ENCODE results near the gene CYP4F22.
"Not testable (repeated sequence)": the region's sequence is repeated elsewhere in the genome, so short reads cannot be mapped to it uniquely, and the experiment has no call there.

Gene CYP4F22

DNA sequence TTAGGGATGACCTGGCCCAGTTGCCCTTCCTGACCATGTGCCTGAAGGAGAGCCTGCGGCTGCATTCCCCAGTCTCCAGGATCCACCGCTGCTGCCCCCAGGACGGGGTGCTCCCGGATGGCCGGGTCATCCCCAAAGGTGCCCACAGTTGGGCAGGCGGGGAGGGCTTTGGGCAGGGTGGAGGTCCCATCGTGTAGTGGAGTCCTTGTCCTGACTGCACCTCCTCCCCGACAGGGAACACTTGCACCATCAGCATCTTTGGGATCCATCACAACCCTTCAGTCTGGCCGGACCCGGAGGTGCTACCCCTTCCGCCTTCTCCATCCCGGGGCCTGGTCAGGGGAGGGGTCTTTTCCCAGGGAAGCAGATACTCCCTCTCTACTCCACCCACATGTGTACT, 75.0 kb downstream of the CYP4F22 start:
- no peak for DNase-seq

DNA sequence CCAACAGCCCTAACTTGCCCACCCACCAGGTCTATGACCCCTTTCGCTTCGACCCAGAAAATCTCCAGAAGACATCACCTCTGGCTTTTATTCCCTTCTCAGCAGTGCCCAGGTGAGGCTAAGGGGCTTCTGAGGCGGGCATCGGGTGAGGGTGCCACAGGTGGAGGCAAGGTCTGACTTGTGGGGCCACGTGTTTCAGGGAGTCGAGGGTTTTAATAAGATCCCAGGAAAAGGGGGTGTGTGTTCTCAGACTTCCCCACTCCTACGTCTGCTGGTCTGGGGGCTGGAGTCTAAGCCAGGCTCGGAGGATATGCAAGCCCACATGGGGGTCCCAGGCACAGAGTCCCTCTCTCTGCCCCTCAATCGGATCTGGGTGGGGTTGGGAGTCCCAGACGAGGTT, 75.8 kb downstream of the CYP4F22 start:
- no peak for DNase-seq

DNA sequence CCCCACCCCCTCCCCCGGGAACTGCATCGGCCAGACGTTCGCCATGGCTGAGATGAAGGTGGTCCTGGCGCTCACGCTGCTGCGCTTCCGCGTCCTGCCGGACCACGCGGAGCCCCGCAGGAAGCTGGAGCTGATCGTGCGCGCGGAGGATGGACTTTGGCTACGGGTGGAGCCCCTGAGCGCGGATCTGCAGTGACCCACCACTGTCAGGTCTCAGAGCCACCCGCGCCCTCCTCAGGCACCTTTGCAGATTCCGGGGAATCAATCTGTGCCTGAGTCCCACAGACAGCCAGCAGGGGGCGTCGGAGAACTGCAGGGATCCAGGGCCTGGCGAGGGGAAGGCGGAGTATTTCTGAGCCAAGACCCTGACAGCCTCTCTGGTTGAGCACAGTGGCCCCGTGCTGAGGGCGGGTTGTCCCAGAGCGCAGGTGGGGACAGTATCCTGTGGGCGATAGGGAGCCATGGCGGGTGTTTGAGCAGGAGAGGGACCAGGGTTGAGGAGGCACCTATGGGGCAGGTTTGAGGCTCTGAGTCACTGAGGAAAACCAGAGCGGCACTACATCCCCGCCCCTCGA, 76.3 kb downstream of the CYP4F22 start:
- DNase-seq = peak; percentile 25

DNA sequence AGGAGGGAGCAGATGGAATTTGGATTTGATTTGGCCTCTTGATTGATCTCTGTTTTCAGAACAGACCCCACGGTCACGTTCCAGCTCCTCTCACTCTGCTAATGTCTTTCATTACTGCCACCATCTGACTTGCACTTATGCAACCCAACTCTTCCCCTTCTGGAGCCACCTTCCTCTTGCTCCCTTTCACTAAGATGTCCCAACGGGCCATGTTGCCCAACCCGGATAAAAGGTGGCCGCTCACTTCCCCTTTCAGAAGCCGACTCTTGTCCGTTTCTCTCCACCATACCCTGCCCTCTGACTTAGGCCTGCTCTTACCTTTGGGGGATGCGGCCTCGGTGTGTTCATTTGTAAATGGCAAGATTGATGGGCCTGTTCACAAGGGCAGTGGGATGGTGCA, 79.3 kb downstream of the CYP4F22 start:
- DNase-seq = no peak

DNA sequence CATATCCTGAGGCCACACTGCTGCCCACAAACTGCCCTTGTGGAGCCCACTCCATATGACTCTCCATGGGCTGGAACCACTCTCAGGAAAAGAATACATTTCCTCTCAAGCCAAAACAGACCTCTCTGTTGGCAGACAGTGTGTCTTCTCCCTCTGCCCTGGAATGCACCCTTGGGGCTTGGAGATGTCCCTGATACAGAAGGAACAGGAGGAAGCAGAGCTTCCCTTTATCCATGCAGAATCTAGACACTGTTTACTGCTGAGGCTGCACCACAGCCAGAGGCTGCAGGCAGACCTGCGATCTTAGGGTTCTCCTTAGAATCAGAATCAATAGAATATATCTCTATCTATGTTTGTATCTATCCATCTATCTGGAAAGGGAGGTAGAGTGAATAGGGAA, 79.9 kb downstream of the CYP4F22 start:
- DNase-seq = no peak

DNA sequence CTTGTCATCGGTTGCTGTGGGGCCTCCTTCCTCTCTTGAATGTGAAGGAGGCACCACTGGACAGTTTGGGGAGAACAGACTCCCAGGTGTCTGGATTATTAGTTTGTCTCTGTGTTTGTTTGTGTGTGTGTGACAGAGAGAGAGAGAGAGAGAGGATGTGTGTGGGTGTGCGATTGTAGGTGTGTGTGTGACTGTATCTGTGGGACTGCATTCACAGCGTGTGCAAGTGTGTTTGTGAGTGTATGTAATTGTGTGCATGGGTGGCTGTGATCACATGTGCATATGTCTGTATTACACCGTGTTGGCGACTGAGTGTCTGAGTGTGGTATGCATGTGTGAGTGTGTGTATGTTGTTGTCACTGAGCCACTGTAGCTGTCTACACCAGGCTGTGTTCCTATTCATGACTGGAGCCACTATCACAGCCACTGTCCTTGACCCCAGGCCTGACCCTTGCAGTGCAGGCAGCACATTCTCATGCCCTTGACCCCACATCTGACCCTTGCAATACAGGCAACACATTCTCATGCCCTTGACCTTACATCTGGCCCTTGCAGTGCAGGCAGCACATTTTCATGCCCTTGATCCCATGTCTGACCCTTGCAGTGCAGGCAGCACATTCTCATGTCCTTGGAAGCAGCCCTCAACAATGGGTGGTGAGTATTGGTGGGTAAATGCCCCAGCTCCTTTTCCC, 81.6 kb downstream of the CYP4F22 start:
- no peak for DNase-seq

DNA sequence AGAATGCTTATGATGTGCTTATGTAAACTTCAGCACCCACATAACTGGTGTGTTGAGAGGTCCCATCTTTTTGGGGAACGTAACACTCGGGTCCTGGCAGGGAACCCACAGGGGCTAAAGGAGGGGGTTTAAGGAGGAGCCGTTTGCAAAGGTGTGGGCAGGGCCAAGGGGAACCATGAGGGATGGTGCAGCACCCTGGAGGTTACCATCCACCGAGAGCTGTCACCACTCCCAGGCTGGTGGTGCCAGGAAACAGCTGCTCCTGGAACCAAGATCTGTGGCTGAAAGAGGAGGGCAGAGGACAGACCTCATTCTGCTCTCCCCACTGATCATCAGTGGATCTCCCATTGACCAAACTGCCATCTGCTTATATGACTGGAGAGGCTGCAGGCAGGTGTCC, 83.5 kb downstream of the CYP4F22 start:
- DNase-seq = no peak

DNA sequence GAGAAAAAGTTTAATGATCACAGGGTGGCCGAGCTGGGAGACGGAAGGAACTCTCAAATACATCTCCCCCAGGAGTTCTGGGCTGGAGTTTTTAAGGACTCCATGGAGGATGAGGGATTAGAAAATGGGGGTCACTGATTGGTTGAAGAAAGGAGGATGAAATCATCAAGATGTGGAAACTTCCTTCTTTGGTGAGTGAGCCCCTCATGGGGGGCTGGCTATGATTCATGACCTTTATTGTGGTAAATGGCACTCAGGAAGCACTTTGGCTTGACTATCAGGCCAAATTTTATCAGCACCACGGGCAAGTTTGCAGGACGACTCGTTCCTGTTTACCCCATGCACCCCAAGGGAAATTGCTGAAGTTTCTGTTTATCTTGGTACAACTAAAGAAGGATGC, 84.2 kb downstream of the CYP4F22 start:
- not testable (repeated sequence) for DNase-seq

DNA sequence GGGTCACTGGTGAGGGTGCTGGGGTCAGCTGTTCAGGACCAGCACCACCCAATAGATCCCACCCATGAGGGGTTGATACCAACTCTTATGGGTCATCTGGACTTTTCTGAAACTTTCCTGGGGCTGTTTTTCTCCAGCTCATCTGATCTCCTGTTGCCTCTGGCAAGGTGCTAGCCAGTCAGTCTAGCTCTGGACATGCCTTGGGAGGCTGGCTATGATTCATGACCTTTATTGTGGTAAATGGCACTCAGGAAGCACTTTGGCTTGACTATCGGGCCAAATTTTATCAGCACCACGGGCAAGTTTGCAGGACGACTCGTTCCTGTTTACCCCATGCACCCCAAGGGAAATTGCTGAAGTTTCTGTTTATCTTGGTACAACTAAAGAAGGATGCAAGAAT, 85.4 kb downstream of the CYP4F22 start:
- not testable (repeated sequence) for DNase-seq

DNA sequence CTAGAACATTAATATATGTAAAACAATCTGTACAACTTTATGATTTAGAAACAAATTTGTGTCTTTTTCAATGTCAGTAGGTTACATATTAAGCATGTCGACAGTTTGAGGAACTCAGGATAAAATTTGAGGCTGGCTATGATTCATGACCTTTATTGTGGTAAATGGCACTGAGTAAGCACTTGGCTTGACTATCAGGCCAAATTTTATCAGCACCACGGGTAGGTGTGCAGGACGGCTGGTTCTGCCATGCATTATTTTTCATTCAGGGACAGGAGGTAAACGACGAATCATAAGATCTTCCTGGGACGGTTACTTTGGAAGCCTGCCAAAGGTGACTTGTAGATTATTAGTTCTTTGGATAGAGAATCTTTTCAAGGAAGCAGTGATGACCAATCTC, 86.7 kb downstream of the CYP4F22 start:
- DNase-seq = no peak

All from NCI-H226 (cell line).